KMS-11 (cell line): Measurements from ENCODE around the gene MRPL48.
A peak's percentile ranks its signal among the peaks of the same experiment; 100 is the strongest.

Experiments used
- H2AFZ ChIP-seq: fragments of 200-600 bp; sonication (generic); 2 replicates; pipeline ENCODE4 v1.6.1; 2016; ENCODE audit warnings: antibody characterized with exemption, mixed run types, low read depth
- H3K27ac ChIP-seq: fragments of 200-600 bp; sonication (generic); 2 replicates; pipeline ENCODE4 v1.6.1; 2016; ENCODE audit warnings: mild to moderate bottlenecking, mixed run types
- H3K27me3 ChIP-seq: fragments of 200-600 bp; sonication (generic); 2 replicates; pipeline ENCODE4 v1.6.1; 2017; ENCODE audit warnings: mild to moderate bottlenecking, low read depth, mixed run types, moderate library complexity; ENCODE audit not compliant: insufficient read depth
- H3K36me3 ChIP-seq: fragments of 200-600 bp; sonication (generic); 2 replicates; pipeline ENCODE4 v1.6.1; 2017; ENCODE audit warnings: mild to moderate bottlenecking, mixed run types; ENCODE audit not compliant: insufficient read depth
- H3K4me1 ChIP-seq: fragments of 200-600 bp; sonication (generic); 2 replicates; pipeline ENCODE4 v1.6.1; 2016; ENCODE audit warnings: mild to moderate bottlenecking, low read depth, mixed run types; ENCODE audit not compliant: poor library complexity, severe bottlenecking
- H3K4me2 ChIP-seq: fragments of 200-600 bp; sonication (generic); 2 replicates; pipeline ENCODE4 v1.7.0; 2016; ENCODE audit warnings: mild to moderate bottlenecking, mixed run types
- H3K4me3 ChIP-seq: fragments of 200-600 bp; sonication (generic); IDR thresholded peaks from 2 replicates; pipeline ENCODE4 v1.6.1; 2017; ENCODE audit warnings: low read depth, low read length, mixed read lengths; ENCODE audit not compliant: insufficient read depth
- H3K79me2 ChIP-seq: fragments of 200-600 bp; sonication (generic); 2 replicates; pipeline ENCODE4 v1.6.1; 2016; ENCODE audit warnings: low read depth, mixed run types; ENCODE audit not compliant: insufficient read depth
- H3K9ac ChIP-seq: fragments of 200-600 bp; sonication (generic); 2 replicates; pipeline ENCODE4 v1.6.1; 2016; ENCODE audit warnings: mild to moderate bottlenecking, mixed run types
- H4K20me1 ChIP-seq: fragments of 200-600 bp; sonication (generic); 2 replicates; pipeline ENCODE4 v1.6.1; 2016; ENCODE audit warnings: mild to moderate bottlenecking, mixed run types; ENCODE audit not compliant: insufficient read depth
- TF ChIP-seq, protein P1 (sequence below): fragments of 200-600 bp; sonication (generic); conservative IDR thresholded peaks from 2 replicates; pipeline ENCODE4 v1.6.1; 2017; ENCODE audit warnings: low read depth, mild to moderate bottlenecking, antibody characterized with exemption, low read length, moderate library complexity, mixed read lengths

Gene MRPL48

DNA sequence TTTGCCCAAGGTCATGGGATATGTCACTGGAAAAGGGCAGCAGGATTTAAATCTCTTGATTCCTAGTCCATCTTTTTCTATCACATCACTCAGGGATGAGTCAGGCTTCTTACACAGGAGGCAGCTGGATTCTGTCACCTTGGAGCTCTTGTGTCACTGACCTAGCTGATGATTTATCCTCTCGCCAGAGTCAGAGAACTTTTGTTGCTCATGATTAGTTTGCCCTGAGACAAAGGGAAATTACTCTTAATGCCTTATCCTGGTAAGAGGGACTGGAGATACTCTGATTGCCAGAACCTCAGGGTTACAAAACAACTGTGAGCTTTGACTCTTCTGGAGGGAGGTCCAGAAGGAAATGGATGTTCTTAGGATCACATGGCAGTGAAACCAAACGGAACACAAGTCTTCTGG, 78.9 kb downstream of the MRPL48 start:
- TF ChIP-seq, protein P1, sequence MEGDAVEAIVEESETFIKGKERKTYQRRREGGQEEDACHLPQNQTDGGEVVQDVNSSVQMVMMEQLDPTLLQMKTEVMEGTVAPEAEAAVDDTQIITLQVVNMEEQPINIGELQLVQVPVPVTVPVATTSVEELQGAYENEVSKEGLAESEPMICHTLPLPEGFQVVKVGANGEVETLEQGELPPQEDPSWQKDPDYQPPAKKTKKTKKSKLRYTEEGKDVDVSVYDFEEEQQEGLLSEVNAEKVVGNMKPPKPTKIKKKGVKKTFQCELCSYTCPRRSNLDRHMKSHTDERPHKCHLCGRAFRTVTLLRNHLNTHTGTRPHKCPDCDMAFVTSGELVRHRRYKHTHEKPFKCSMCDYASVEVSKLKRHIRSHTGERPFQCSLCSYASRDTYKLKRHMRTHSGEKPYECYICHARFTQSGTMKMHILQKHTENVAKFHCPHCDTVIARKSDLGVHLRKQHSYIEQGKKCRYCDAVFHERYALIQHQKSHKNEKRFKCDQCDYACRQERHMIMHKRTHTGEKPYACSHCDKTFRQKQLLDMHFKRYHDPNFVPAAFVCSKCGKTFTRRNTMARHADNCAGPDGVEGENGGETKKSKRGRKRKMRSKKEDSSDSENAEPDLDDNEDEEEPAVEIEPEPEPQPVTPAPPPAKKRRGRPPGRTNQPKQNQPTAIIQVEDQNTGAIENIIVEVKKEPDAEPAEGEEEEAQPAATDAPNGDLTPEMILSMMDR: no peak
- Histone ChIP-seq H3K4me2 (no peak overlapping the region), H3K27me3 (no peaks in the 10 kb centered on the region), H4K20me1 (no peaks in the 10 kb centered on the region), H3K4me1 (peaks cover 42% of the 10 kb centered on the region), H2AFZ (no peak overlapping the region), H3K27ac (no peak overlapping the region), H3K4me3 (no peak overlapping the region), H3K36me3 (no peaks in the 10 kb centered on the region), H3K79me2 (no peaks in the 10 kb centered on the region), H3K9ac (no peak overlapping the region)

DNA sequence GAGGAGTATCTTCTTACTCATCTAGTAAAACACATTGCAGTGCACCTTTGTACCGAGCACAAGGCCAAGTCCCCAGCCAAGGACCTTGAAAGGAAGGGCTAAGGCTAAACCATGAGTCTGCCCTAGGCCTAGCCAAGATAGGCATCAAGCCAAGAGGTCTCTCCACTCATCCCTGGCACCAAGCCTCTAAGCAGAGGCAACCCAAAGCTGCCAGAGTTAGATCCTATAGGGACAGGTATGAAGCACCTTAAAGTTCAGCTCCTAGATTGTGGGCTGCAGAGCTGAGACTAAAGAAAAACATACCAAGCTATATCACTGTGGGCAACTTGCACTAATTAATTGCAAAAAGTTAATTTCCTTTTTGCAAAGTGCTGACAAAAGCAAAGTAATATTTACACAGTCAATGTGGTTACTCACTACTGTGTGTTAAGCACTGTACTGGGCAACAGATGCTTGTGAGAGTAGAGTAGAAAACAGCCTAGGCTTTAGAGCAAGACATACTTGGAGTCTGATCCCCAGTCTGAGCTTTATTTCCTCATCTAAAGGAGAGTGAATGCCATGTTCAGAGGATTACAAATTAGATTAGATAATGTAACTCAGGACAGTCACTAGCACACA, 81.8 kb downstream of the MRPL48 start:
- Histone ChIP-seq H3K9ac (no peak overlapping the region; the same call in 1 of the 2 replicates), H3K4me2 (no peak overlapping the region), H3K36me3 (no peaks in the 10 kb centered on the region), H3K79me2 (peaks cover 12% of the 10 kb centered on the region; the same call in 1 of the 2 replicates), H3K27ac (peak overlapping the region; percentile 16; the same call in 1 of the 2 replicates), H4K20me1 (no peaks in the 10 kb centered on the region), H3K27me3 (no peaks in the 10 kb centered on the region), H2AFZ (no peak overlapping the region), H3K4me3 (no peak overlapping the region), H3K4me1 (peaks cover 23% of the 10 kb centered on the region)
- TF ChIP-seq, protein P1: no peak

DNA sequence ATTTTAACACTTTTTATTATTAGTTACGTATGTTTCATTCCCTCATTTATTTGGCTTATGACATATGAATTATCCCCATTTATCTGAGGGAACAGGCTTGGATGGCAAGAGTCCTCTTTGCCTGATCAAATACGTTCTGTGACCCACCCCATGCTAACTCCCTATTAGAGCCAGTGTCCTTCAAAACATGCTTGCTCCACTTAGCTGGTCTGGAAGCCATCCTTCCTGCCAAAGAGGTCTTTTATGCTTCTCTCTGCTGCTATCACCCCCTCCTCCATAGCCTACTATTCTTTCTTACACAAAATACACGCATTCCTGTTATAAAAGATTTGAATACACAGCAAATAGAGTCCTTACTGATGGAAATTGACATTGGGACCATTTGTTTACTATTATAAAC, 82.6 kb downstream of the MRPL48 start:
- Histone ChIP-seq H3K27ac (no peak overlapping the region), H3K4me2 (no peak overlapping the region), H3K36me3 (no peaks in the 10 kb centered on the region), H4K20me1 (no peaks in the 10 kb centered on the region), H3K4me1 (peaks cover 31% of the 10 kb centered on the region), H3K27me3 (no peaks in the 10 kb centered on the region), H2AFZ (no peak overlapping the region), H3K79me2 (peaks cover 20% of the 10 kb centered on the region), H3K4me3 (no peak overlapping the region), H3K9ac (no peak overlapping the region; the same call in 1 of the 2 replicates)
- TF ChIP-seq, protein P1: no peak

DNA sequence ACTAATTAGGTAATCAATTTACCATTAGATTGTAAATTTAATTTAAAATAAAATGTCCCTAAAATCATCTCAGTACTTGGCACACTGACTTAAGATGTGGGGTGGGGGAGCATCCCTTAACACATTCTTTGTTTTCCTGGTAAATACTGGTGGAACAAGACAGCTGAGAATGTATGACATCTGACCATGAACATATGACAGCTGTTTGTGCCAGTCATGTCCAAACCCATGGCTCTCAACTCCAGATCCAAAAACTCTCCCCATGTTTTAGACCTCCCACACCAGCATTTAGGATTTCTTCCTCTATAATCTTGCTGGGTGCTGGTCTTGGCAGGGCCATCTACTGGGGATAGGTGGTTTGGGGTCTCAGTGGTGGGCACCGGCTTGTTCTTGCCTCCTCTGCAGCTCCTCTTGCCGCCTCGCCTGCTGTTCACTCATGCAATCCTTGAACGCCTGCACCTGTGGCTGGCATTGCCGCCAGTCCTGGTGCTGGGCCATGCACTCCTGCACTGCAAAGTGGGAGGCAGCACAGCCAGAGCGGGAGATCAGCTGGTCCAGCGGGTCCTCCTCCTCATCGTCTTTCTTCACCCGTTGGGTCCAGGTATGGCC, 85.2 kb downstream of the MRPL48 start:
- no peak overlapping the region for H3K9ac ChIP-seq
- H3K4me3 ChIP-seq: no peak overlapping the region
- H3K36me3 ChIP-seq: no peaks in the 10 kb centered on the region
- no peak overlapping the region for H2AFZ ChIP-seq
- peaks cover 40% of the 10 kb centered on the region for H3K79me2 ChIP-seq
- no peak overlapping the region for H3K27ac ChIP-seq
- peaks cover 41% of the 10 kb centered on the region for H3K4me1 ChIP-seq
- TF ChIP-seq, protein P1: no peak
- H4K20me1 ChIP-seq: no peaks in the 10 kb centered on the region
- no peak overlapping the region for H3K4me2 ChIP-seq
- H3K27me3 ChIP-seq: no peaks in the 10 kb centered on the region
